SK-N-SH treated with all-trans-retinoic acid at 6 μM for 48 hours (cell line): ENCODE data around the gene TGM3.

Source experiments
- CSDC2 ChIP-seq: fragments of 250-450 bp; sonication (Bioruptor Pico); IDR thresholded peaks from 2 replicates; pipeline ENCODE4 v1.5.0; 2020; ENCODE audit warnings: mild to moderate bottlenecking, moderate library complexity
- ISL1 ChIP-seq: fragments of 250-450 bp; sonication (Bioruptor Pico); IDR thresholded peaks from 2 replicates; pipeline ENCODE4 v2.1.2; 2022; ENCODE audit warnings: mild to moderate bottlenecking, moderate library complexity
- OSR1 ChIP-seq: fragments of 250-450 bp; sonication (Bioruptor Pico); IDR thresholded peaks from 2 replicates; pipeline ENCODE4 v1.8.0; 2022; ENCODE audit warnings: moderate library complexity, mild to moderate bottlenecking, inconsistent platforms
- RARB ChIP-seq: fragments of 250-450 bp; sonication (Bioruptor Pico); IDR thresholded peaks from 2 replicates; pipeline ENCODE4 v1.8.0; 2021; ENCODE audit warnings: mild to moderate bottlenecking, moderate library complexity
- TCF4 ChIP-seq: fragments of 250-450 bp; sonication (Bioruptor Pico); IDR thresholded peaks from 2 replicates; pipeline ENCODE4 v1.8.0; 2021; ENCODE audit warnings: mild to moderate bottlenecking, moderate library complexity, borderline replicate concordance
- ZFP3 ChIP-seq: fragments of 250-450 bp; sonication (Bioruptor Pico); IDR thresholded peaks from 2 replicates; pipeline ENCODE4 v1.5.0; 2020; ENCODE audit warnings: mild to moderate bottlenecking, moderate library complexity
- ZNF565 ChIP-seq: fragments of 450-650 bp; formaldehyde crosslinking; conservative IDR thresholded peaks from 2 replicates; pipeline ENCODE4 v1.5.0; 2020; ENCODE audit warnings: low read depth, mild to moderate bottlenecking, moderate library complexity
- TF ChIP-seq, protein P1 (sequence below): fragments of 250-450 bp; sonication (Bioruptor Pico); IDR thresholded peaks from 2 replicates; pipeline ENCODE4 v1.8.0; 2020; ENCODE audit warnings: mild to moderate bottlenecking, moderate library complexity, borderline replicate concordance
- TF ChIP-seq, protein P2 (sequence below): fragments of 250-450 bp; sonication (Bioruptor Pico); IDR thresholded peaks from 2 replicates; pipeline ENCODE4 v1.8.0; 2021; ENCODE audit warnings: low read depth, mild to moderate bottlenecking, moderate library complexity, borderline replicate concordance
- TF ChIP-seq, protein P3 (sequence below): fragments of 250-450 bp; sonication (Bioruptor Pico); IDR thresholded peaks from 2 replicates; pipeline ENCODE4 v1.5.1; 2020; ENCODE audit warnings: low read depth, mild to moderate bottlenecking, moderate library complexity

DNA sequence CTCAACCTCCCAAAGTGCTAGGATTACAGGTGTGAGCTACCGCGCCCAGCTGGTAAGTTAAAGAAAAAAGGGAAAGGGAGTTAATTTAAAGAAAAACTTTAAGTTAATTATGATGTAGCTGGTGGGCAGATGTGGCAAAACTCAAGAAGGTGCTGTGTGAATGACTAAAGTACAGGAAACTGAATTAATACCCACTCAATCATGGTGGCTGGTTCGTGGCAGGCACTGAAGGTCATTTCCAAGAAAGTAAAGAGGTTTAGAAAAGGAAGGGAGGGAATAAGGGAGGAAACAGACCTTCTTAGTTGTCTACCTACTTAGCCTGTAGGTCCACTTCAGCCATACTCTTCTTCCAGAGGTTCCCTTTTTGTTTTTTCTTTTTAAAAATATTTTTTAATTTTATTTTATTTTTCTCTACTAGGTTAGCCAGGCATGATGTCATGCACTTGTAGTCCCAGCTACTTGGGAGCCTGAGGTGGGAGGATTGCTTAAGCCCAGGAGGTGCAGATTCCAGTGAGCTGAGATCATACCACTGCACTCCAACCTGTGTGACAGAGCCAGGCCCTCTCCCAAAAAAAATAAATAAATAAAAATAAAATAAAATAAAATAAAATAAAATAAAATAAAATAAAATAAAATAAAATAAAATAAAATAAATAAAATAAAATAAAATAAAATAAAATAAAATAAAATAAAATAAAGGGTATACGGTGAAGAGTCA, 11.9 kb upstream of the TGM3 start:
- TF ChIP-seq CSDC2 (CRISPR knock-in tag) (no peak), OSR1 (no peak), TCF4 (CRISPR knock-in tag) (no peak), ISL1 (CRISPR knock-in tag) (no peak), ZFP3 (no peak), ZNF565 (no peak), RARB (no peak)
- TF ChIP-seq, protein P1, sequence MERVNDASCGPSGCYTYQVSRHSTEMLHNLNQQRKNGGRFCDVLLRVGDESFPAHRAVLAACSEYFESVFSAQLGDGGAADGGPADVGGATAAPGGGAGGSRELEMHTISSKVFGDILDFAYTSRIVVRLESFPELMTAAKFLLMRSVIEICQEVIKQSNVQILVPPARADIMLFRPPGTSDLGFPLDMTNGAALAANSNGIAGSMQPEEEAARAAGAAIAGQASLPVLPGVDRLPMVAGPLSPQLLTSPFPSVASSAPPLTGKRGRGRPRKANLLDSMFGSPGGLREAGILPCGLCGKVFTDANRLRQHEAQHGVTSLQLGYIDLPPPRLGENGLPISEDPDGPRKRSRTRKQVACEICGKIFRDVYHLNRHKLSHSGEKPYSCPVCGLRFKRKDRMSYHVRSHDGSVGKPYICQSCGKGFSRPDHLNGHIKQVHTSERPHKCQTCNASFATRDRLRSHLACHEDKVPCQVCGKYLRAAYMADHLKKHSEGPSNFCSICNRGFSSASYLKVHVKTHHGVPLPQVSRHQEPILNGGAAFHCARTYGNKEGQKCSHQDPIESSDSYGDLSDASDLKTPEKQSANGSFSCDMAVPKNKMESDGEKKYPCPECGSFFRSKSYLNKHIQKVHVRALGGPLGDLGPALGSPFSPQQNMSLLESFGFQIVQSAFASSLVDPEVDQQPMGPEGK (CRISPR knock-in tag), result no peak
- TF ChIP-seq, protein P2, sequence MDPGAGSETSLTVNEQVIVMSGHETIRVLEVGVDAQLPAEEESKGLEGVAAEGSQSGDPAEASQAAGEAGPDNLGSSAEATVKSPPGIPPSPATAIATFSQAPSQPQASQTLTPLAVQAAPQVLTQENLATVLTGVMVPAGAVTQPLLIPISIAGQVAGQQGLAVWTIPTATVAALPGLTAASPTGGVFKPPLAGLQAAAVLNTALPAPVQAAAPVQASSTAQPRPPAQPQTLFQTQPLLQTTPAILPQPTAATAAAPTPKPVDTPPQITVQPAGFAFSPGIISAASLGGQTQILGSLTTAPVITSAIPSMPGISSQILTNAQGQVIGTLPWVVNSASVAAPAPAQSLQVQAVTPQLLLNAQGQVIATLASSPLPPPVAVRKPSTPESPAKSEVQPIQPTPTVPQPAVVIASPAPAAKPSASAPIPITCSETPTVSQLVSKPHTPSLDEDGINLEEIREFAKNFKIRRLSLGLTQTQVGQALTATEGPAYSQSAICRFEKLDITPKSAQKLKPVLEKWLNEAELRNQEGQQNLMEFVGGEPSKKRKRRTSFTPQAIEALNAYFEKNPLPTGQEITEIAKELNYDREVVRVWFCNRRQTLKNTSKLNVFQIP (CRISPR knock-in tag), result no peak
- TF ChIP-seq, protein P3, sequence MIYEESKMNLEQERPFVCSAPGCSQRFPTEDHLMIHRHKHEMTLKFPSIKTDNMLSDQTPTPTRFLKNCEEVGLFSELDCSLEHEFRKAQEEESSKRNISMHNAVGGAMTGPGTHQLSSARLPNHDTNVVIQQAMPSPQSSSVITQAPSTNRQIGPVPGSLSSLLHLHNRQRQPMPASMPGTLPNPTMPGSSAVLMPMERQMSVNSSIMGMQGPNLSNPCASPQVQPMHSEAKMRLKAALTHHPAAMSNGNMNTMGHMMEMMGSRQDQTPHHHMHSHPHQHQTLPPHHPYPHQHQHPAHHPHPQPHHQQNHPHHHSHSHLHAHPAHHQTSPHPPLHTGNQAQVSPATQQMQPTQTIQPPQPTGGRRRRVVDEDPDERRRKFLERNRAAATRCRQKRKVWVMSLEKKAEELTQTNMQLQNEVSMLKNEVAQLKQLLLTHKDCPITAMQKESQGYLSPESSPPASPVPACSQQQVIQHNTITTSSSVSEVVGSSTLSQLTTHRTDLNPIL (CRISPR knock-in tag), result no peak
